CD14-positive monocyte (primary cell): ENCODE results near the gene BRCA2. TPM values are rescaled to one million over a fixed set of nuclear protein-coding genes. Genes with fewer than 3 reads are reported as not detected.
A peak's percentile ranks its signal among the peaks of the same experiment; 100 is the strongest.

Experiments
- DNase-seq, 3 donors: peaks; one replicate each; pipeline ENCODE4 v3.0.0-alpha.2; 2011 to 2022
- H2AFZ ChIP-seq: 2 replicates; pipeline ENCODE4 v1.6.0; 2012; ENCODE audit warnings: mild to moderate bottlenecking, low read depth, low read length, inconsistent platforms; ENCODE audit not compliant: insufficient read depth, poor library complexity, severe bottlenecking
- H3K27ac ChIP-seq, 2 donors: 1 replicate in 1 of 2; 2 replicates in 1 of 2; pipeline ENCODE4 v1.5.1; 2012 to 2013; ENCODE audit warnings: low read length in 2 of 2, control low read depth in 1 of 2, inconsistent platforms in 1 of 2, low read depth in 1 of 2, mild to moderate bottlenecking in 1 of 2
- H3K27me3 ChIP-seq, 2 donors: one replicate each; pipeline versions ENCODE4 v1.6.0 to v1.6.1; 2011 to 2013; ENCODE audit warnings: low read length in 2 of 2; ENCODE audit not compliant: control insufficient read depth in 2 of 2, insufficient read depth in 2 of 2
- H3K36me3 ChIP-seq, 2 donors: replicated peaks in 1 of 2; 1 replicate in 1 of 2; 2 replicates in 1 of 2; pipeline versions ENCODE4 v1.5.1 to v1.6.1; 2012 to 2013; ENCODE audit warnings: low read length in 2 of 2, control low read depth in 1 of 2, inconsistent platforms in 1 of 2, mild to moderate bottlenecking in 1 of 2; ENCODE audit not compliant: insufficient read depth in 2 of 2, control insufficient read depth in 1 of 2
- H3K4me1 ChIP-seq, 2 donors: 1 replicate in 1 of 2; 2 replicates in 1 of 2; pipeline versions ENCODE4 v1.5.1 to v1.6.1; 2012 to 2013; ENCODE audit warnings: low read length in 2 of 2, control low read depth in 1 of 2, inconsistent platforms in 1 of 2, mild to moderate bottlenecking in 1 of 2, moderate library complexity in 1 of 2; ENCODE audit not compliant: insufficient read depth in 2 of 2, control insufficient read depth in 1 of 2
- H3K4me2 ChIP-seq: replicated peaks from 2 replicates; pipeline ENCODE3; 2012; ENCODE audit warnings: low read length, moderate library complexity, mild to moderate bottlenecking; ENCODE audit not compliant: poor library complexity, severe bottlenecking; ENCODE audit errors: extremely low read depth
- H3K4me3 ChIP-seq, 3 experiments: fragments of 200-600 bp in 1 of 3; sonication (generic) in 1 of 3; replicated peaks in 1 of 3; 1 replicate in 2 of 3; 2 replicates in 1 of 3; pipeline ENCODE4 v1.5.1; 2011 to 2013; ENCODE audit warnings: low read length in 3 of 3, mild to moderate bottlenecking in 3 of 3, control low read depth in 2 of 3, low read depth in 2 of 3, inconsistent platforms in 1 of 3, moderate library complexity in 1 of 3
- H3K79me2 ChIP-seq: 2 replicates; pipeline ENCODE4 v1.6.0; 2012; ENCODE audit warnings: mild to moderate bottlenecking, control low read depth, inconsistent platforms, low read length, moderate library complexity; ENCODE audit not compliant: insufficient read depth
- H3K9ac ChIP-seq: 2 replicates; pipeline ENCODE4 v1.6.0; 2017; ENCODE audit warnings: low read length, mild to moderate bottlenecking; ENCODE audit not compliant: insufficient read depth, poor library complexity, severe bottlenecking
- H3K9me3 ChIP-seq, 2 donors: replicated peaks in 1 of 2; 1 replicate in 1 of 2; 2 replicates in 1 of 2; pipeline versions ENCODE4 v1.5.1 to v1.6.1; 2012 to 2013; ENCODE audit warnings: low read length in 2 of 2, control low read depth in 1 of 2; ENCODE audit not compliant: control insufficient read depth in 1 of 2, insufficient read depth in 1 of 2
- H4K20me1 ChIP-seq: 2 replicates; pipeline ENCODE4 v1.6.0; 2012; ENCODE audit warnings: mild to moderate bottlenecking, low read length, control low read depth, moderate library complexity; ENCODE audit not compliant: insufficient read depth
- H3K27ac Mint-ChIP-seq, 7 donors: one replicate each; pipeline ENCODE4 v1.8.0; 2020; ENCODE audit warnings: mild to moderate bottlenecking in 7 of 7, mixed read lengths in 7 of 7, moderate library complexity in 6 of 7, inconsistent platforms in 2 of 7
- H3K27me3 Mint-ChIP-seq, 3 donors: one replicate each; pipeline ENCODE4 v1.8.0; 2021 to 2022; ENCODE audit warnings: low read depth in 3 of 3, mild to moderate bottlenecking in 3 of 3, mixed read lengths in 3 of 3, moderate library complexity in 3 of 3, inconsistent platforms in 1 of 3
- H3K36me3 Mint-ChIP-seq, 2 donors: one replicate each; pipeline ENCODE4 v1.8.0; 2020; ENCODE audit warnings: mixed read lengths in 2 of 2, inconsistent platforms in 1 of 2, mild to moderate bottlenecking in 1 of 2
- H3K4me1 Mint-ChIP-seq: one replicate; pipeline ENCODE4 v1.8.0; 2020; ENCODE audit warnings: mild to moderate bottlenecking, mixed read lengths
- H3K4me3 Mint-ChIP-seq, 2 donors: one replicate each; pipeline ENCODE4 v1.8.0; 2020; ENCODE audit warnings: mild to moderate bottlenecking in 2 of 2, mixed read lengths in 2 of 2, moderate library complexity in 1 of 2
- H3K9me3 Mint-ChIP-seq, 7 donors: one replicate each; pipeline ENCODE4 v1.8.0; 2020 to 2022; ENCODE audit warnings: mixed read lengths in 7 of 7, mild to moderate bottlenecking in 6 of 7, moderate library complexity in 6 of 7, inconsistent platforms in 2 of 7
- WGBS: methylation state at CpG from one replicate; pipeline ENCODE4 v1.1.5; 2013; ENCODE audit warnings: missing lambda C conversion rate; ENCODE audit not compliant: insufficient coverage; 5-methylcytosine and 5-hydroxymethylcytosine counted together
- intact Hi-C, 2 donors: fragments of 100-400 bp; cut with micrococcal nuclease; formaldehyde crosslinking; loops; one replicate each; pipeline versions ENCODE4 v1.15.0 to v1.15.1; 2023
- polyA plus RNA-seq, 3 donors: library from polyadenylated mRNA; depleted of rRNA in 1 of 3; unstranded in 2 of 3; stranded (reverse) in 1 of 3; fragments of 300-500 nt in 2 of 3; fragments of >200 nt in 1 of 3; fragmentation: Illumina TruSeq in 2 of 3; gene quantifications; 1 replicate in 2 of 3; 2 replicates in 1 of 3; pipeline ENCODE4 v1.2.3, GENCODE V29; 2012 to 2021
- TF ChIP-seq, protein P1 (sequence below): fragments of 200-600 bp; IDR thresholded peaks from one replicate; pipeline ENCODE4 v1.8.0; 2022; ENCODE audit warnings: antibody characterized with exemption, mild to moderate bottlenecking

Gene BRCA2
- polyA plus RNA-seq, 3 donors: 0.32 to 0.36 (median 0.36) TPM

DNA sequence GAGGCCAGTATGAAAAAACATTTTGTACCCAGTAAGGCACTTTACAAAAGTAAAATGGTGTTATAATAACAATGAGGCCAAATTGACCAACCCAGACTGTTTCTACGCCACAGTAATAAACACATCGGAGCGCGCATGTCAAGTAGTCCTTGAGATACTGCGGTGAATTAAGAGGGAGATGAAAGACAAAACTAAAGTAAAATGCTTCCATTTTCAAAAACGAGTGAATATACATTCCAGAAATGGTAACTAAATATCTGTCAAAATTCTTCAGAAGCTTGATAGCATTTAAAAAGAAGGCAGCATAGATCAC lies 93.6 kb downstream of the BRCA2 start:
- H3K9ac ChIP-seq: no peak overlapping the region
- H3K4me3 Mint-ChIP-seq: no peak overlapping the region

DNA sequence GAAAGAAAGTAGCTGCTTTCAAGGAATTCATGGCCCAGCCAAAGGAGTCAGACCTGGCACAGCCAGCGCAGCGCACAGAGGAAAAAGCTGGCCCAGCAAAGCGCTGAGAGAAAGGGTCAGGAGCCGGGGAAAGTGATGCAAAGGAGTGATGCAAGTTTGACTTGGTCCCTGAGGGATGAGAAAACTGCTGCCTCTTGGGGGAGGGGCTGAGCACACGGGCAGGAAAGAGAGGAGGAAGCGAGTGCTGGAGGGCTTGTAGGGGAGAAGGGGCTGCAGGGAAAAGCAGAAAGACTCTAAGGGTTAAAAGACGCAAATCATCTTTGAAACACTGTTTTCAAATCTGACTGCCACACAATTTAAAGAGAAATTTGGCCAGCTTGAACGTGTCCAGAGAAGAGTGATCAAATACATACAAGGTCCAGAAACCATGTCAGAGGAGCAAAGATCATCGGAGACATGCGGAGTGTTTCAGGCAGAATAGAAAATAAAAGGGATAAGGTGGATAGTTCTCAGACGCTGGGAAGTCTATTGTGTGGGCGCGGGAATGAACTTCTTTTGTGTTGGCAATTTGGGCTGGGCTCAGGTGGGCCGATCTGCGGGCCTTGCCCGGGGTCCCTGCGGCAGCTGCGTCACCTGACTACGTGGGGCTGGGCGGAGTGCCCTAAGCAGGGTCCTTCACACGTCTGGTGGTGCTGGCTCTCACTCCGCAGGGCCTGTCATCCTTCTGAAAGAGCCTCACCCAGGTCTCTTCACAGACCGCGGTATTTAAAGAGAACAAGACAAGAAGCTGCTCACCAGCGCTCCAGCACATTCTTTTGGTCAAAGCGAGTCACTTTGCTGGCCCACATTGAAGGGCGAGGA lies 94.5 kb downstream of the BRCA2 start:
- no peak for DNase-seq
- TF ChIP-seq, protein P1, sequence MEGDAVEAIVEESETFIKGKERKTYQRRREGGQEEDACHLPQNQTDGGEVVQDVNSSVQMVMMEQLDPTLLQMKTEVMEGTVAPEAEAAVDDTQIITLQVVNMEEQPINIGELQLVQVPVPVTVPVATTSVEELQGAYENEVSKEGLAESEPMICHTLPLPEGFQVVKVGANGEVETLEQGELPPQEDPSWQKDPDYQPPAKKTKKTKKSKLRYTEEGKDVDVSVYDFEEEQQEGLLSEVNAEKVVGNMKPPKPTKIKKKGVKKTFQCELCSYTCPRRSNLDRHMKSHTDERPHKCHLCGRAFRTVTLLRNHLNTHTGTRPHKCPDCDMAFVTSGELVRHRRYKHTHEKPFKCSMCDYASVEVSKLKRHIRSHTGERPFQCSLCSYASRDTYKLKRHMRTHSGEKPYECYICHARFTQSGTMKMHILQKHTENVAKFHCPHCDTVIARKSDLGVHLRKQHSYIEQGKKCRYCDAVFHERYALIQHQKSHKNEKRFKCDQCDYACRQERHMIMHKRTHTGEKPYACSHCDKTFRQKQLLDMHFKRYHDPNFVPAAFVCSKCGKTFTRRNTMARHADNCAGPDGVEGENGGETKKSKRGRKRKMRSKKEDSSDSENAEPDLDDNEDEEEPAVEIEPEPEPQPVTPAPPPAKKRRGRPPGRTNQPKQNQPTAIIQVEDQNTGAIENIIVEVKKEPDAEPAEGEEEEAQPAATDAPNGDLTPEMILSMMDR: no peak
- H3K4me2 ChIP-seq: no peak overlapping the region
- H3K36me3 ChIP-seq: peaks cover 24 to 47% of the 10 kb centered on the region in 2 donors
- peak overlapping the region in 2 of 7 donors; percentile 15 to 65 for H3K27ac Mint-ChIP-seq
- no peak overlapping the region for H3K4me3 Mint-ChIP-seq
- H3K4me1 ChIP-seq: peaks cover 4 to 10% of the 10 kb centered on the region in 2 donors
- no peaks in the 10 kb centered on the region for H3K27me3 Mint-ChIP-seq
- no peak overlapping the region for H2AFZ ChIP-seq
- H3K27ac ChIP-seq: no peak overlapping the region
- H3K9me3 Mint-ChIP-seq: peaks cover 0 to 2% (median 0%) of the 10 kb centered on the region in 7 donors
- H3K36me3 Mint-ChIP-seq: peaks cover 44 to 48% of the 10 kb centered on the region in 2 donors
- no peak overlapping the region for H3K4me3 ChIP-seq
- H4K20me1 ChIP-seq: peaks cover 33% of the 10 kb centered on the region
- H3K79me2 ChIP-seq: peaks cover 12% of the 10 kb centered on the region
- H3K9me3 ChIP-seq: no peaks in the 10 kb centered on the region
- 64% methylated on average over 22 of the region's 27 CpGs for WGBS
- no peaks in the 10 kb centered on the region for H3K27me3 ChIP-seq
- intact Hi-C loops: no loop called here
- peaks cover 7% of the 10 kb centered on the region for H3K4me1 Mint-ChIP-seq
- H3K9ac ChIP-seq: no peak overlapping the region

More for the DNA sequence above, 93.6 kb downstream of the BRCA2 start:
- H2AFZ ChIP-seq: no peak overlapping the region
- no peak overlapping the region for H3K4me3 ChIP-seq
- TF ChIP-seq, protein P1: no peak
- peaks cover 7% of the 10 kb centered on the region for H3K4me1 Mint-ChIP-seq
- H3K36me3 Mint-ChIP-seq: peaks cover 49 to 52% of the 10 kb centered on the region in 2 donors
- no peaks in the 10 kb centered on the region for H3K27me3 Mint-ChIP-seq
- H3K4me2 ChIP-seq: no peak overlapping the region
- no peak overlapping the region for H3K27ac Mint-ChIP-seq
- peaks cover 4 to 10% of the 10 kb centered on the region in 2 donors for H3K4me1 ChIP-seq
- H3K27me3 ChIP-seq: no peaks in the 10 kb centered on the region
- no peak overlapping the region for H3K27ac ChIP-seq
- H3K9me3 ChIP-seq: no peaks in the 10 kb centered on the region
- H3K9me3 Mint-ChIP-seq: peaks cover 0 to 2% (median 0%) of the 10 kb centered on the region in 7 donors
- no CpG with 5 or more reads among the region's 6 CpGs for WGBS
- H4K20me1 ChIP-seq: peaks cover 31% of the 10 kb centered on the region
- H3K79me2 ChIP-seq: peaks cover 12% of the 10 kb centered on the region
- H3K36me3 ChIP-seq: peaks cover 27 to 55% of the 10 kb centered on the region in 2 donors
- DNase-seq: no peak
- intact Hi-C loops: no loop called here
